ENCODE results near the gene NRL.

- TF ChIP-seq, protein P1, sequence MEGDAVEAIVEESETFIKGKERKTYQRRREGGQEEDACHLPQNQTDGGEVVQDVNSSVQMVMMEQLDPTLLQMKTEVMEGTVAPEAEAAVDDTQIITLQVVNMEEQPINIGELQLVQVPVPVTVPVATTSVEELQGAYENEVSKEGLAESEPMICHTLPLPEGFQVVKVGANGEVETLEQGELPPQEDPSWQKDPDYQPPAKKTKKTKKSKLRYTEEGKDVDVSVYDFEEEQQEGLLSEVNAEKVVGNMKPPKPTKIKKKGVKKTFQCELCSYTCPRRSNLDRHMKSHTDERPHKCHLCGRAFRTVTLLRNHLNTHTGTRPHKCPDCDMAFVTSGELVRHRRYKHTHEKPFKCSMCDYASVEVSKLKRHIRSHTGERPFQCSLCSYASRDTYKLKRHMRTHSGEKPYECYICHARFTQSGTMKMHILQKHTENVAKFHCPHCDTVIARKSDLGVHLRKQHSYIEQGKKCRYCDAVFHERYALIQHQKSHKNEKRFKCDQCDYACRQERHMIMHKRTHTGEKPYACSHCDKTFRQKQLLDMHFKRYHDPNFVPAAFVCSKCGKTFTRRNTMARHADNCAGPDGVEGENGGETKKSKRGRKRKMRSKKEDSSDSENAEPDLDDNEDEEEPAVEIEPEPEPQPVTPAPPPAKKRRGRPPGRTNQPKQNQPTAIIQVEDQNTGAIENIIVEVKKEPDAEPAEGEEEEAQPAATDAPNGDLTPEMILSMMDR (IDR thresholded peaks at IDR 0.05 in 2 of 3, conservative IDR thresholded peaks at IDR 0.05 in 1 of 3; ENCODE audit: borderline replicate concordance in 1 of 3, insufficient read depth in 1 of 3, low read depth in 2 of 3, low read length in 2 of 3) = no peak
- TF ChIP-seq EGR1 (IDR thresholded peaks at IDR 0.05; ENCODE audit: low read depth) (no peak), ZNF274 (IDR thresholded peaks at IDR 0.05; ENCODE audit: low read depth, low read length) (no peak)
These were observed 34.6 kb downstream of the NRL start for GRCh38 chr14:24080142-24080530.

All from HCT116 (cell line).